Measurements from ENCODE around the gene YBEY.

The YBEY gene

DNA sequence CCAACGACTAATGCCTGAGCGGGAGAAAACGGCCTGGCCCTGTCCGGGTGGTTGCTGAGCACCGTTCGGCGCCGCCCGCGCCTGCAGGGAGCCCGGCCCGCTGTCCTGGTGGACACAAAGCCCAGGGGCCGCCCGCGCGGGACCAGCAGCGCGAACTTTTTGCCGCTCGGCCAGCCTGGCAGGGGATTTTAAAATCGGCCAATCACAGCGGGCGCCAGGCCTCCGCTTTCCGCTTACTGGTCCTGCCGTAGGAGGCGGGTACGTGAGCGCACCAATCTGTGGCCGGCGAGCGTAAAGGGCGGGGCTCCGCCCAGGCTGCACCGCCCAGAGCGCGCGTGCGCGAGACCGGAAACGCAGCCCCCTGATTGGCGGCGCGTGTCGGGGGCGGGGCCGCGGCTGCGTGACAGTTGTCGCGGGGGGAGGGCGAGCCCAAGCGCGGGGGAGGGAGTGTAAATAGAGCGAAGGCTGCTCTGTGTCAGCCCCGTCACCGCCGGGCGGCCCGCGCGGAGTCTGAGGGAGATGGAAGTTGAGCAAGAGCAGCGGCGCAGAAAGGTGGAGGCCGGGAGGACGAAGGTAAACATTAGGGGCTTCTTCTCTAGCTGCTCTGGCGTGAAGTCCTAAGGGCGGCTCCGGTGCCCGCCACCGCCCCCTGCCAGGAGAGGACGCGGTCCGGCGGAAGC lies 37.7 kb downstream of the YBEY start, which contains the start of the genes C21orf58 and PCNT (continued):
- TF ChIP-seq ZNF350 (tag by site-specific recombination; IDR thresholded peaks at IDR 0.05): no peak
- TF ChIP-seq, protein P1, sequence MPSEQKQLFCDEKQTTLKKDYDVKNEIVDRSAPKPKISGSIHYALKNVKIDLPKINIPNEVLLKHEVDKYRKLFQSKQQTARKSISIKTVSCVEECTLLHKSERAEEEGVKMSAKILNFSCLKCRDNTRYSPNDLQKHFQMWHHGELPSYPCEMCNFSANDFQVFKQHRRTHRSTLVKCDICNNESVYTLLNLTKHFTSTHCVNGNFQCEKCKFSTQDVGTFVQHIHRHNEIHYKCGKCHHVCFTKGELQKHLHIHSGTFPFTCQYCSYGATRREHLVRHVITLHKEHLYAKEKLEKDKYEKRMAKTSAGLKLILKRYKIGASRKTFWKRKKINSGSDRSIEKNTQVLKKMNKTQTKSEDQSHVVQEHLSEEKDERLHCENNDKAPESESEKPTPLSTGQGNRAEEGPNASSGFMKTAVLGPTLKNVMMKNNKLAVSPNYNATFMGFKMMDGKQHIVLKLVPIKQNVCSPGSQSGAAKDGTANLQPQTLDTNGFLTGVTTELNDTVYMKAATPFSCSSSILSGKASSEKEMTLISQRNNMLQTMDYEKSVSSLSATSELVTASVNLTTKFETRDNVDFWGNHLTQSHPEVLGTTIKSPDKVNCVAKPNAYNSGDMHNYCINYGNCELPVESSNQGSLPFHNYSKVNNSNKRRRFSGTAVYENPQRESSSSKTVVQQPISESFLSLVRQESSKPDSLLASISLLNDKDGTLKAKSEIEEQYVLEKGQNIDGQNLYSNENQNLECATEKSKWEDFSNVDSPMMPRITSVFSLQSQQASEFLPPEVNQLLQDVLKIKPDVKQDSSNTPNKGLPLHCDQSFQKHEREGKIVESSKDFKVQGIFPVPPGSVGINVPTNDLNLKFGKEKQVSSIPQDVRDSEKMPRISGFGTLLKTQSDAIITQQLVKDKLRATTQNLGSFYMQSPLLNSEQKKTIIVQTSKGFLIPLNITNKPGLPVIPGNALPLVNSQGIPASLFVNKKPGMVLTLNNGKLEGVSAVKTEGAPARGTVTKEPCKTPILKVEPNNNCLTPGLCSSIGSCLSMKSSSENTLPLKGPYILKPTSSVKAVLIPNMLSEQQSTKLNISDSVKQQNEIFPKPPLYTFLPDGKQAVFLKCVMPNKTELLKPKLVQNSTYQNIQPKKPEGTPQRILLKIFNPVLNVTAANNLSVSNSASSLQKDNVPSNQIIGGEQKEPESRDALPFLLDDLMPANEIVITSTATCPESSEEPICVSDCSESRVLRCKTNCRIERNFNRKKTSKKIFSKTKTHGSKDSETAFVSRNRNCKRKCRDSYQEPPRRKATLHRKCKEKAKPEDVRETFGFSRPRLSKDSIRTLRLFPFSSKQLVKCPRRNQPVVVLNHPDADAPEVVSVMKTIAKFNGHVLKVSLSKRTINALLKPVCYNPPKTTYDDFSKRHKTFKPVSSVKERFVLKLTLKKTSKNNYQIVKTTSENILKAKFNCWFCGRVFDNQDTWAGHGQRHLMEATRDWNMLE (tag by site-specific recombination; conservative IDR thresholded peaks at IDR 0.05; ENCODE audit: low read depth): no peak
- no peak for TF ChIP-seq ZNF624 (tag by site-specific recombination; IDR thresholded peaks at IDR 0.05)
- no peak for TF ChIP-seq ZNF768 (tag by site-specific recombination; IDR thresholded peaks at IDR 0.05)
- TF ChIP-seq ZNF112 (tag by site-specific recombination; IDR thresholded peaks at IDR 0.05): no peak
- TF ChIP-seq ZNF610 (tag by site-specific recombination; IDR thresholded peaks at IDR 0.05; ENCODE audit: borderline replicate concordance): peak; percentile 68
- TF ChIP-seq, protein P2, sequence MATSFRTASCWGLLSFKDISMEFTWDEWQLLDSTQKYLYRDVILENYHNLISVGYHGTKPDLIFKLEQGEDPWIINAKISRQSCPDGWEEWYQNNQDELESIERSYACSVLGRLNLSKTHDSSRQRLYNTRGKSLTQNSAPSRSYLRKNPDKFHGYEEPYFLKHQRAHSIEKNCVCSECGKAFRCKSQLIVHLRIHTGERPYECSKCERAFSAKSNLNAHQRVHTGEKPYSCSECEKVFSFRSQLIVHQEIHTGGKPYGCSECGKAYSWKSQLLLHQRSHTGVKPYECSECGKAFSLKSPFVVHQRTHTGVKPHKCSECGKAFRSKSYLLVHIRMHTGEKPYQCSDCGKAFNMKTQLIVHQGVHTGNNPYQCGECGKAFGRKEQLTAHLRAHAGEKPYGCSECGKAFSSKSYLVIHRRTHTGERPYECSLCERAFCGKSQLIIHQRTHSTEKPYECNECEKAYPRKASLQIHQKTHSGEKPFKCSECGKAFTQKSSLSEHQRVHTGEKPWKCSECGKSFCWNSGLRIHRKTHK (tag by site-specific recombination; IDR thresholded peaks at IDR 0.05): no peak
- no peak for TF ChIP-seq MEIS1 (CRISPR knock-in tag; IDR thresholded peaks at IDR 0.05; ENCODE audit: borderline replicate concordance)
- no peak for TF ChIP-seq ZNF433 (tag by site-specific recombination; IDR thresholded peaks at IDR 0.05; ENCODE audit: low read depth)
- TF ChIP-seq ZBTB48 (tag by site-specific recombination; IDR thresholded peaks at IDR 0.05): peak; percentile 47; the same call in 1 of the 2 replicates
- TF ChIP-seq ZBTB21 (tag by site-specific recombination; IDR thresholded peaks at IDR 0.05): peak; percentile 65; the same call in 1 of the 2 replicates
- peak; percentile 76; the same call in 1 of the 2 replicates for TF ChIP-seq KLF7 (tag by site-specific recombination; IDR thresholded peaks at IDR 0.05; ENCODE audit: borderline replicate concordance)
- TF ChIP-seq ZEB2 (tag by site-specific recombination; IDR thresholded peaks at IDR 0.05): peak; percentile 100
- no peak for TF ChIP-seq ZNF248 (tag by site-specific recombination; IDR thresholded peaks at IDR 0.05)
- TF ChIP-seq ZNF600 (tag by site-specific recombination; IDR thresholded peaks at IDR 0.05): no peak
- peak; percentile 85 for TF ChIP-seq KLF1 (tag by site-specific recombination; IDR thresholded peaks at IDR 0.05)
- peak; percentile 97 for TF ChIP-seq KLF10 (tag by site-specific recombination; IDR thresholded peaks at IDR 0.05)
- no peak for TF ChIP-seq IKZF3 (tag by site-specific recombination; IDR thresholded peaks at IDR 0.05)
- TF ChIP-seq HOXD13 (CRISPR knock-in tag; IDR thresholded peaks at IDR 0.05; ENCODE audit: borderline replicate concordance): no peak
- no peak for TF ChIP-seq ZNF580 (tag by site-specific recombination; IDR thresholded peaks at IDR 0.05)
- TF ChIP-seq ZNF16 (tag by site-specific recombination; IDR thresholded peaks at IDR 0.05; ENCODE audit: low read depth): no peak
- TF ChIP-seq GFI1B (tag by site-specific recombination; IDR thresholded peaks at IDR 0.05): peak; percentile 30; the same call in 1 of the 2 replicates
- no peak for TF ChIP-seq ZNF488 (tag by site-specific recombination; IDR thresholded peaks at IDR 0.05)
- no peak; the same call in 1 of the 2 replicates for TF ChIP-seq ZFP69B (tag by site-specific recombination; IDR thresholded peaks at IDR 0.05)
- TF ChIP-seq ZNF211 (tag by site-specific recombination; IDR thresholded peaks at IDR 0.05; ENCODE audit: low read depth): no peak
- TF ChIP-seq MZF1 (tag by site-specific recombination; IDR thresholded peaks at IDR 0.05; ENCODE audit: borderline replicate concordance): no peak
- TF ChIP-seq ZNF623 (tag by site-specific recombination; IDR thresholded peaks at IDR 0.05): peak; percentile 32
- no peak for TF ChIP-seq ZNF558 (tag by site-specific recombination; IDR thresholded peaks at IDR 0.05)
- TF ChIP-seq PRDM1 (tag by site-specific recombination; IDR thresholded peaks at IDR 0.05): no peak
- TF ChIP-seq HOXC10 (CRISPR knock-in tag; IDR thresholded peaks at IDR 0.05): 0 out of 2 replicates have a peak, but pooled peaks have one; percentile 90
- peak; percentile 72 for TF ChIP-seq ZNF629 (tag by site-specific recombination; IDR thresholded peaks at IDR 0.05)
- TF ChIP-seq ZNF2 (tag by site-specific recombination; IDR thresholded peaks at IDR 0.05): 0 out of 2 replicates have a peak, but pooled peaks have one; percentile 9
- TF ChIP-seq ZNF155 (tag by site-specific recombination; IDR thresholded peaks at IDR 0.05): no peak
